ENCODE results near the gene GDAP1L1.

DNA sequence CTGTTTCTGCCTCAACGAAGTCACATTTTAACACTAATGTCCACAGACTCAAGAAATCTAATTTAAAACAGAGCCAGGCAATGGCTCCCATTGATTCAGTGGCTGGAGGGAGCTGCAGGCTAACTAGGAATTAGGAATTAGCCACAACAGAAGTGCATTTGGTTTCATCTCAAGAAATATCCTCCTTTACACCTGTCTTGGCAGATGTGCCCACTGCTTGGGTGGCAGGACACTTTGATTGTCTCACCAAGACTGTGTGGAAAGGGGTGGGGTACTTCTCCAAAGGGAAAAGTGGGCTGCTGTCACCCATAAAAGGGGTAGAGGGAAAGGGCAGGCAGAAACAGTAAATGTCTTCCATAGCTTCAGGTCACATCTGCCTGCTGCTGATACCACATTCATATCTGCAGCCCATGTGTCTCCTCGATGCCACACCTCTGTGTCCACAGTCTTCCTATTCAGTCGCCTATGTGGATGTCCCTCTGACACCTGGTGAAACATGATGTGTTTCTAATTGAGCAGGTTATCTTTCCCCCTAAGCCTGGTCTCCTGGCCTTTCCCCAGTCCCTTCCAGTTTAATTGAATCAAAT, 25.6 kb upstream of the GDAP1L1 start:
- TF ChIP-seq, protein P1, sequence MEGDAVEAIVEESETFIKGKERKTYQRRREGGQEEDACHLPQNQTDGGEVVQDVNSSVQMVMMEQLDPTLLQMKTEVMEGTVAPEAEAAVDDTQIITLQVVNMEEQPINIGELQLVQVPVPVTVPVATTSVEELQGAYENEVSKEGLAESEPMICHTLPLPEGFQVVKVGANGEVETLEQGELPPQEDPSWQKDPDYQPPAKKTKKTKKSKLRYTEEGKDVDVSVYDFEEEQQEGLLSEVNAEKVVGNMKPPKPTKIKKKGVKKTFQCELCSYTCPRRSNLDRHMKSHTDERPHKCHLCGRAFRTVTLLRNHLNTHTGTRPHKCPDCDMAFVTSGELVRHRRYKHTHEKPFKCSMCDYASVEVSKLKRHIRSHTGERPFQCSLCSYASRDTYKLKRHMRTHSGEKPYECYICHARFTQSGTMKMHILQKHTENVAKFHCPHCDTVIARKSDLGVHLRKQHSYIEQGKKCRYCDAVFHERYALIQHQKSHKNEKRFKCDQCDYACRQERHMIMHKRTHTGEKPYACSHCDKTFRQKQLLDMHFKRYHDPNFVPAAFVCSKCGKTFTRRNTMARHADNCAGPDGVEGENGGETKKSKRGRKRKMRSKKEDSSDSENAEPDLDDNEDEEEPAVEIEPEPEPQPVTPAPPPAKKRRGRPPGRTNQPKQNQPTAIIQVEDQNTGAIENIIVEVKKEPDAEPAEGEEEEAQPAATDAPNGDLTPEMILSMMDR (IDR thresholded peaks at IDR 0.05; ENCODE audit: poor library complexity): no peak
- no peak for TF ChIP-seq EZH2 (IDR thresholded peaks at IDR 0.05; ENCODE audit: borderline replicate concordance)
- TF ChIP-seq EZH2phosphoT487 (IDR thresholded peaks at IDR 0.05; ENCODE audit: low read depth, severe bottlenecking, unreplicated experiment): no peak

All from hepatocyte (in vitro differentiated cells).